Smooth muscle cell (in vitro differentiated cells): ENCODE results near the gene ASB10. TPM values are rescaled to one million over a fixed set of nuclear protein-coding genes. Genes with fewer than 3 reads are reported as not detected.

Source experiments
- DNase-seq: peaks from one replicate; lab custom pipeline; 2025; ENCODE audit not compliant: unreplicated experiment; lab: John Stamatoyannopoulos, UW
- H2AFZ ChIP-seq: fragments of 200-600 bp; sonication (generic); 2 replicates; pipeline ENCODE4 v1.6.0; 2016; ENCODE audit warnings: antibody characterized with exemption, low read depth, mild to moderate bottlenecking
- H3F3A ChIP-seq: fragments of 200-600 bp; sonication (generic); 2 replicates; pipeline ENCODE4 v1.6.0; 2017; ENCODE audit warnings: antibody characterized with exemption, low read depth
- H3K27ac ChIP-seq: fragments of 200-600 bp; sonication (generic); 2 replicates; pipeline ENCODE4 v1.5.1; 2016; ENCODE audit warnings: low read depth, mild to moderate bottlenecking
- H3K27me3 ChIP-seq: fragments of 200-600 bp; sonication (generic); 2 replicates; pipeline ENCODE4 v1.6.1; 2016; ENCODE audit warnings: low read depth, mild to moderate bottlenecking
- H3K36me3 ChIP-seq: fragments of 200-600 bp; sonication (generic); 2 replicates; pipeline ENCODE4 v1.5.1; 2016; ENCODE audit warnings: low read depth
- H3K4me1 ChIP-seq: fragments of 200-600 bp; sonication (generic); 2 replicates; pipeline ENCODE4 v1.5.1; 2016; ENCODE audit warnings: low read depth
- H3K4me2 ChIP-seq: fragments of 200-600 bp; sonication (generic); 2 replicates; pipeline ENCODE4 v1.6.0; 2016; ENCODE audit warnings: mild to moderate bottlenecking
- H3K4me3 ChIP-seq: fragments of 200-600 bp; sonication (generic); 2 replicates; pipeline ENCODE4 v1.5.1; 2016; ENCODE audit warnings: mild to moderate bottlenecking
- H3K79me2 ChIP-seq: fragments of 200-600 bp; sonication (generic); 2 replicates; pipeline ENCODE4 v1.6.0; 2016; ENCODE audit warnings: low read depth, mild to moderate bottlenecking
- H3K9ac ChIP-seq: fragments of 200-600 bp; sonication (generic); 2 replicates; pipeline ENCODE4 v1.6.0; 2016; ENCODE audit warnings: low read depth
- H3K9me3 ChIP-seq: fragments of 200-600 bp; sonication (generic); replicated peaks from 2 replicates; pipeline ENCODE4 v1.5.1; 2016; ENCODE audit warnings: low read depth
- H4K20me1 ChIP-seq: fragments of 200-600 bp; sonication (generic); 2 replicates; pipeline ENCODE4 v1.6.0; 2016; ENCODE audit warnings: low read depth
- CTCF ChIP-seq: fragments of 200-600 bp; sonication (generic); IDR thresholded peaks from 2 replicates; pipeline ENCODE4 v1.5.1; 2017; ENCODE audit warnings: borderline replicate concordance, mild to moderate bottlenecking, antibody characterized with exemption; ENCODE audit not compliant: insufficient read depth, poor library complexity, severe bottlenecking
- WGBS: methylation state at CpG from one replicate; pipeline ENCODE4 v1.1.7; 2016; ENCODE audit warnings: low lambda C conversion rate; 5-methylcytosine and 5-hydroxymethylcytosine counted together
- polyA plus RNA-seq: library from polyadenylated mRNA; unstranded; fragments of >200 nt; fragmentation: Nextera tagmentation; extraction: Ambion mirVana; gene quantifications from 2 replicates; pipeline ENCODE4 v1.2.1, GENCODE V29; 2016
- total RNA-seq: library from RNA; depleted of rRNA; stranded (reverse); fragments of >200 nt; gene quantifications from 2 replicates; pipeline ENCODE4 v1.2.3, GENCODE V29; 2014

ASB10 gene
- total and polyA plus RNA-seq, 2 experiments from 2014 or later = not detected

DNA sequence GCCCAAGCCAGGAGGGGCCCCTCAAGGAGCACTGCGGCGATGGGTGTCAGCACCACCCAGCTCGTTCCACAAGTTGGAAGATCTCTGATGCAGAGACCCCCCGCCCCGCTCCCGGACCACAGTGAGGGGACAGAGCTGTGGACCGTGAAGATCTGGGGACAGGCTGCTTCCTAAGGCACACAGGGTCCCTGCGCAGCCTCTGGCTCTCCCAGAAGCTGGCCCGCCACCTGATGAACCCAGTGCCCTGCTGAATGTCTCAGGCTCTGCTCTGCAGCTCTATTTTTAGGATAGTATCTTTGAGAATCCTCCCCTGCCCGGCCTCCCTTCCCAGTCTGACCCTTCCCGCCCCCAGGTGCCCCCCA lies 49.3 kb downstream of the ASB10 start:
- Histone ChIP-seq H3K9ac (no peak overlapping the region), H3K36me3 (no peaks in the 10 kb centered on the region), H3K9me3 (no peaks in the 10 kb centered on the region), H3K4me2 (no peak overlapping the region), H2AFZ (no peak overlapping the region), H3K4me3 (no peak overlapping the region), H3K27ac (no peak overlapping the region), H3K27me3 (no peaks in the 10 kb centered on the region), H3K79me2 (no peaks in the 10 kb centered on the region), H3F3A (no peaks in the 10 kb centered on the region), H4K20me1 (peaks cover 23% of the 10 kb centered on the region), H3K4me1 (peaks cover 16% of the 10 kb centered on the region)
- DNase-seq = no peak
- WGBS = 95% methylated on average over 9 of the region's 11 CpGs
- TF ChIP-seq CTCF = no peak

GRCh38 chr7:151137076-151137675 lies 49.9 kb downstream of the ASB10 start:
- TF ChIP-seq CTCF = no peak
- Histone ChIP-seq H3K4me1 (peaks cover 16% of the 10 kb centered on the region), H3K9ac (no peak overlapping the region), H3K27me3 (no peaks in the 10 kb centered on the region), H2AFZ (no peak overlapping the region), H4K20me1 (peaks cover 25% of the 10 kb centered on the region), H3F3A (no peaks in the 10 kb centered on the region), H3K9me3 (no peaks in the 10 kb centered on the region), H3K36me3 (no peaks in the 10 kb centered on the region), H3K79me2 (no peaks in the 10 kb centered on the region), H3K4me3 (no peak overlapping the region), H3K27ac (no peak overlapping the region), H3K4me2 (no peak overlapping the region)
- DNase-seq = no peak
- WGBS = 94% methylated on average over 22 of the region's 22 CpGs

DNA sequence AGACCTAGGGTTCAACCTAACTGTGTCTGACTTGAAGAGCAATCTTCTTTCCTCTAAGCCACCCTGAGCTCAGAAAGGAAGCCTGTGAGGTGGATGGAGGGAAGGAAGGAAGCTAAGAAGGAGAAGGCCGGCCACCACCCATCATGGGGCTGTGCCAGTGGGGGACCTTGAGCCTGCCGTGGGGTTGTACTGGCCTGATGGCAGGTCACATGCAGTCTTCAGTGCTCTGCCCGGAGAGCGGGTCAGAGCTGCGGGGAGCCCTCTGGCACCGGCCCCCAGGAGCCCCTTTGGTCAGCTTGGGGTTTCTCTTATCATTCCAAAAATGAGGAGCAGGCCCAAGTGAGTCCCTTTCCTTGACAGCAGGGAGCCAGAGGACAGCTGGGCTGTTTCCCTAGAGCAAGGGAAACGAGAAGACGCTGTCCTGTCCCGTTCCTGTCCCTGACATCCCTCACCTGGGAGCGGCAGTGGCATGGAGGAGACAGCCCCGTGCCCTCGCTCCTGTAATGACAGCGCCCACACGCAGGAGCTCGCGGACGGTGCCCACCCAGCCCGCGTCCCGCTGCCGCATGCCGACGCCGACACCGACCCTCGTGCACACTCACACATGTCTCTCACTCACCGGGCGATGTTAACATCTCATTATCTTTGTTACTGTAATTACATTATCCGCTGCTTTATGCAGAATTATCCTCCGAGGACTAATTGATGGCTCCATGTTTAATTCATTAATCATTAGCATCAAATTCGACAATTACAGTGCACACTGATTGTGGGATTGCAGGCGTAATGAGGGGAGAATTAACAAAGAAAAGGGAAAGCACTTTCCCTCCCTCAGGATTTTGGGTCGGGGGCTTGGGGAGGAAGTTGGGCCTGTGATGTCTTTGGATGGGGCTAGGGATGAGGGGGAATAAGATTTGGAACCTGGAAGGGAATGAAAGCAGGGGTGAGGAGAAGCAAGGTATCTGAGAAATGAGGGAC lies 50.9 kb downstream of the ASB10 start:
- peaks cover 16% of the 10 kb centered on the region for H3K4me1 ChIP-seq
- H3K27me3 ChIP-seq = no peaks in the 10 kb centered on the region
- no peak overlapping the region for H3K9ac ChIP-seq
- H3K79me2 ChIP-seq = no peaks in the 10 kb centered on the region
- H4K20me1 ChIP-seq = peaks cover 27% of the 10 kb centered on the region
- H3K4me2 ChIP-seq = no peak overlapping the region
- no peaks in the 10 kb centered on the region for H3K36me3 ChIP-seq
- no peak overlapping the region for H3K4me3 ChIP-seq
- H3K9me3 ChIP-seq = no peaks in the 10 kb centered on the region
- 97% methylated on average over 31 of the region's 33 CpGs for WGBS
- DNase-seq = no peak
- no peak overlapping the region for H2AFZ ChIP-seq
- TF ChIP-seq CTCF = no peak
- H3F3A ChIP-seq = no peaks in the 10 kb centered on the region
- H3K27ac ChIP-seq = no peak overlapping the region

- Histone ChIP-seq H3K27me3 (no peaks in the 10 kb centered on the region), H3K79me2 (no peaks in the 10 kb centered on the region), H2AFZ (no peak overlapping the region), H4K20me1 (peaks cover 28% of the 10 kb centered on the region), H3K4me1 (peaks cover 16% of the 10 kb centered on the region), H3K27ac (no peak overlapping the region), H3K4me3 (no peak overlapping the region), H3F3A (no peaks in the 10 kb centered on the region), H3K4me2 (no peak overlapping the region), H3K9me3 (no peaks in the 10 kb centered on the region), H3K36me3 (no peaks in the 10 kb centered on the region), H3K9ac (no peak overlapping the region)
- no peak for DNase-seq
- no peak for TF ChIP-seq CTCF
- WGBS = 93% methylated on average over 5 of the region's 5 CpGs
These were observed 51.6 kb downstream of the ASB10 start for GRCh38 chr7:151135525-151135845.
